ENCODE data around the gene NEO1.

NEO1 gene

GRCh38 chr15:73330206-73331051 is 278.2 kb downstream of the NEO1 start:
- no peak for DNase-seq (ENCODE audit: low read depth, low spot score)

GRCh38 chr15:73331501-73331900 is 279.2 kb downstream of the NEO1 start:
- DNase-seq (ENCODE audit: low read depth, low spot score), result no peak

GRCh38 chr15:73331991-73332925 is 280.0 kb downstream of the NEO1 start:
- no peak for DNase-seq (ENCODE audit: low read depth, low spot score)

- DNase-seq (ENCODE audit: low read depth, low spot score), result no peak
These were observed 280.7 kb downstream of the NEO1 start for GRCh38 chr15:73333001-73333400.

- DNase-seq (ENCODE audit: low read depth, low spot score), result no peak
These were observed 281.8 kb downstream of the NEO1 start for GRCh38 chr15:73334086-73334485.

- DNase-seq (ENCODE audit: low read depth, low spot score), result no peak
These were observed 282.8 kb downstream of the NEO1 start for GRCh38 chr15:73335026-73335425.

GRCh38 chr15:73335471-73335870 is 283.2 kb downstream of the NEO1 start:
- no peak for DNase-seq (ENCODE audit: low read depth, low spot score)

- no peak for DNase-seq (ENCODE audit: low read depth, low spot score)
These were observed 284.5 kb downstream of the NEO1 start for GRCh38 chr15:73336756-73337155.

- no peak for DNase-seq (ENCODE audit: low read depth, low spot score)
These were observed 284.9 kb downstream of the NEO1 start for GRCh38 chr15:73337187-73337586.

- no peak for DNase-seq (ENCODE audit: low read depth, low spot score)
These were observed 285.8 kb downstream of the NEO1 start for GRCh38 chr15:73338058-73338457.

- no peak for DNase-seq (ENCODE audit: low read depth, low spot score)
These were observed 286.5 kb downstream of the NEO1 start for GRCh38 chr15:73338606-73339374.

- no peak for DNase-seq (ENCODE audit: low read depth, low spot score)
These were observed 288.4 kb downstream of the NEO1 start for GRCh38 chr15:73340502-73341192.

GRCh38 chr15:73341886-73342600 is 289.8 kb downstream of the NEO1 start:
- DNase-seq (ENCODE audit: low read depth, low spot score), result no peak

GRCh38 chr15:73344056-73344455 is 291.8 kb downstream of the NEO1 start:
- DNase-seq (ENCODE audit: low read depth, low spot score), result no peak

GRCh38 chr15:73345658-73346057 is 293.4 kb downstream of the NEO1 start:
- no peak for DNase-seq (ENCODE audit: low read depth, low spot score)

GRCh38 chr15:73346735-73347312 is 294.6 kb downstream of the NEO1 start:
- no peak for DNase-seq (ENCODE audit: low read depth, low spot score)

- DNase-seq (ENCODE audit: low read depth, low spot score), result no peak
These were observed 296.9 kb downstream of the NEO1 start for GRCh38 chr15:73349191-73349590.

GRCh38 chr15:73352082-73352481 is 299.8 kb downstream of the NEO1 start:
- no peak for DNase-seq (ENCODE audit: low read depth, low spot score)

GRCh38 chr15:73353734-73354133 is 301.5 kb downstream of the NEO1 start:
- no peak for DNase-seq (ENCODE audit: low read depth, low spot score)

GRCh38 chr15:73354241-73354640 is 302.0 kb downstream of the NEO1 start:
- no peak for DNase-seq (ENCODE audit: low read depth, low spot score)

Data from iPS DF 19.7 (cell line).